Uterus (tissue), 4 donors: ENCODE results near the gene SORCS3. TPM values are rescaled to one million over a fixed set of nuclear protein-coding genes. Genes with fewer than 3 reads are reported as not detected.

Source experiments
- DNase-seq, 2 donors: peaks; one replicate each; pipeline ENCODE4 v3.0.0-alpha.2; 2019 to 2020
- H3K27ac ChIP-seq, 2 donors: fragments of 200-600 bp; sonication (generic); 1 replicate in 1 of 2; 2 replicates in 1 of 2; pipeline ENCODE4 v1.5.1; 2016 to 2018
- H3K27me3 ChIP-seq, 2 donors: fragments of 200-600 bp; sonication (generic); one replicate each; pipeline ENCODE4 v1.5.1; 2018 to 2019; ENCODE audit warnings: control low read depth in 1 of 2
- H3K36me3 ChIP-seq, 2 donors: fragments of 200-600 bp; sonication (generic); one replicate each; pipeline ENCODE4 v1.5.1; 2019; ENCODE audit warnings: control low read depth in 1 of 2
- H3K4me1 ChIP-seq, 2 donors: fragments of 200-600 bp; sonication (generic); one replicate each; pipeline ENCODE4 v1.5.1; 2018 to 2019; ENCODE audit warnings: control low read depth in 1 of 2
- H3K4me3 ChIP-seq, 2 donors: fragments of 200-600 bp; sonication (generic); 1 replicate in 1 of 2; 2 replicates in 1 of 2; pipeline ENCODE4 v1.5.1; 2018 to 2019; ENCODE audit warnings: mild to moderate bottlenecking in 1 of 2
- H3K9me3 ChIP-seq, 2 donors: fragments of 200-600 bp; sonication (generic); one replicate each; pipeline ENCODE4 v1.5.1; 2019; ENCODE audit warnings: control low read depth in 1 of 2
- POLR2A ChIP-seq, 2 donors: fragments of 450-650 bp; IDR thresholded peaks; one replicate each; pipeline ENCODE4 v1.6.1; 2016; ENCODE audit warnings: antibody characterized with exemption in 2 of 2, mild to moderate bottlenecking in 1 of 2, moderate library complexity in 1 of 2
- intact Hi-C: fragments of 100-400 bp; cut with DNase I; formaldehyde crosslinking; loops from one replicate; pipeline ENCODE4 v1.15.1; 2023; ENCODE audit warnings: low total_unique reads
- total RNA-seq, 4 donors: library from RNA; depleted of rRNA in 3 of 4; stranded (reverse); fragments of >200 nt in 3 of 4; gene quantifications; one replicate each; pipeline versions ENCODE4 v1.1.0 to v1.2.4, GENCODE V29; 2014 to 2023
- TF ChIP-seq, protein P1 (sequence below), 4 experiments: fragments of 200-600 bp in 2 of 4; fragments of 450-650 bp in 2 of 4; sonication (generic) in 2 of 4; IDR thresholded peaks; one replicate each; pipeline ENCODE4 v1.5.1; 2016 to 2019; ENCODE audit warnings: antibody characterized with exemption in 4 of 4, mild to moderate bottlenecking in 2 of 4, moderate library complexity in 1 of 4
- donor health status: DM: yes; HTN: yes; CAD: no.

The SORCS3 gene
- total RNA-seq, 4 donors from 2014 or later: 0.77 to 2.4 TPM; not detected in 2

DNA sequence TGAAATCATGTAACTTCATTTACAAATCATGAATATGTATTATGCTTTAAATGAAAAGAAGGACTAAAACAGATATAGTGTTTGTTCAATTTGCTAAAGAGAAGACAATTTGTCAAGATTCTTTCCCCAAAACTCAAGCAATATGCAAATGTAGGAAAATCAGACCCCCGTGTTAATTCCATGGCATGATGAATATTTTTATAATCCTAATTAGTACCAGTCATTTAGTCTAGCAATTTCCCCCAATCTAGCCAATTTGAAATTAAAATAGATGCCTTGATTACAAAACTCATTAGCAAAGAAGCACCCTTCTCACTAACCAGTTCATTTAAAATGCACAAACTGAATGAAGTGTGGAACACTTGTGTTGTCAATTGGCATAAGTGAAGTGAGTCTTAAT is 347.6 kb downstream of the SORCS3 start:
- DNase-seq: no peak
- no peaks in the 10 kb centered on the region for H3K4me1 ChIP-seq
- no peaks in the 10 kb centered on the region for H3K36me3 ChIP-seq
- TF ChIP-seq POLR2A (IDR thresholded peaks at IDR 0.05): no peak
- TF ChIP-seq, protein P1, sequence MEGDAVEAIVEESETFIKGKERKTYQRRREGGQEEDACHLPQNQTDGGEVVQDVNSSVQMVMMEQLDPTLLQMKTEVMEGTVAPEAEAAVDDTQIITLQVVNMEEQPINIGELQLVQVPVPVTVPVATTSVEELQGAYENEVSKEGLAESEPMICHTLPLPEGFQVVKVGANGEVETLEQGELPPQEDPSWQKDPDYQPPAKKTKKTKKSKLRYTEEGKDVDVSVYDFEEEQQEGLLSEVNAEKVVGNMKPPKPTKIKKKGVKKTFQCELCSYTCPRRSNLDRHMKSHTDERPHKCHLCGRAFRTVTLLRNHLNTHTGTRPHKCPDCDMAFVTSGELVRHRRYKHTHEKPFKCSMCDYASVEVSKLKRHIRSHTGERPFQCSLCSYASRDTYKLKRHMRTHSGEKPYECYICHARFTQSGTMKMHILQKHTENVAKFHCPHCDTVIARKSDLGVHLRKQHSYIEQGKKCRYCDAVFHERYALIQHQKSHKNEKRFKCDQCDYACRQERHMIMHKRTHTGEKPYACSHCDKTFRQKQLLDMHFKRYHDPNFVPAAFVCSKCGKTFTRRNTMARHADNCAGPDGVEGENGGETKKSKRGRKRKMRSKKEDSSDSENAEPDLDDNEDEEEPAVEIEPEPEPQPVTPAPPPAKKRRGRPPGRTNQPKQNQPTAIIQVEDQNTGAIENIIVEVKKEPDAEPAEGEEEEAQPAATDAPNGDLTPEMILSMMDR (IDR thresholded peaks at IDR 0.05): no peak
- H3K9me3 ChIP-seq: no peaks in the 10 kb centered on the region
- H3K27ac ChIP-seq: no peak overlapping the region
- H3K27me3 ChIP-seq: no peaks in the 10 kb centered on the region
- intact Hi-C loops: no loop called here
- H3K4me3 ChIP-seq: no peak overlapping the region

DNA sequence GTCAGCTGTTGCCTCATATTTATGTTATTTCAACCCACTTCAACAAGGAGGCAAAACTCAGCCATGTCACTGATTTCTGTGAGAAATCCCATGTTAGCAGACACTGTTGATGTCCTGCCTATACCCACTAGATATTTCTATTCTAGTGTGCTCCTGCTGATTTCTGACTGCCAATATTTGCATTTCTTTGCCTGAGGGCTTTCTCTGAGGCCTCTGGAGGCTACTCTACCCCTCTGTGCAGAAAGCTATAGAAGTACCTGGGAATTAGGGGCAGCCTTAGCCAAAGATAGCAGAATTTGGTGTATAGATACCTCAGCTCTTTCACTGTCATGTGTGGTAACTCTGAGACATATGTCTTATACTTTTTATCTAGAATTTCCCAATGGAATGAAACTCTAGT is 348.8 kb downstream of the SORCS3 start:
- H3K27ac ChIP-seq: no peak overlapping the region
- no peaks in the 10 kb centered on the region for H3K36me3 ChIP-seq
- intact Hi-C loops: no loop called here
- no peaks in the 10 kb centered on the region for H3K4me1 ChIP-seq
- H3K27me3 ChIP-seq: no peaks in the 10 kb centered on the region
- no peaks in the 10 kb centered on the region for H3K9me3 ChIP-seq
- TF ChIP-seq, protein P1 (IDR thresholded peaks at IDR 0.05): no peak
- TF ChIP-seq POLR2A (IDR thresholded peaks at IDR 0.05): no peak
- no peak for DNase-seq
- no peak overlapping the region for H3K4me3 ChIP-seq

DNA sequence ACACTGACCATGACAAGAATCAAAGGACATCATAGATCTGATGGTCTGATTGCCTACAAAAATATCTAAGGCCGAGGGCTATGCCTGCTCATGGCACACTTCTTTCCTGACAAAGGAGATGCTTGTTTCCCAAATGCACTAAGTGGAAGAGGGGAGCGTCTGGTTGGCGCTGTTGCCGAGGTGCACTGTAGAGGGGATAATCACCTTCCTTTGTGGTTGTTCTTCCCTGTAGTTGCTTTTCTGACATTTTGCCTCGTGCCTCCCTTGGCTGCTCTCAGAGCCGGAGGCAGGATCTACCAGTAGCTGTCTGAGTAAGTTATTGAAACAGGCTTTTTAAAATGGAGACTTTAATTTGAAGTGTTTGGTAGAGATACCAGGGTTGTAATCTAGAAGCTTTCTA is 352.0 kb downstream of the SORCS3 start:
- Histone ChIP-seq H3K36me3 (no peaks in the 10 kb centered on the region), H3K4me1 (no peaks in the 10 kb centered on the region), H3K27ac (no peak overlapping the region), H3K9me3 (no peaks in the 10 kb centered on the region), H3K27me3 (no peaks in the 10 kb centered on the region), H3K4me3 (no peak overlapping the region)
- TF ChIP-seq POLR2A (IDR thresholded peaks at IDR 0.05): no peak
- TF ChIP-seq, protein P1 (IDR thresholded peaks at IDR 0.05): no peak
- intact Hi-C loops: no loop called here
- no peak for DNase-seq

DNA sequence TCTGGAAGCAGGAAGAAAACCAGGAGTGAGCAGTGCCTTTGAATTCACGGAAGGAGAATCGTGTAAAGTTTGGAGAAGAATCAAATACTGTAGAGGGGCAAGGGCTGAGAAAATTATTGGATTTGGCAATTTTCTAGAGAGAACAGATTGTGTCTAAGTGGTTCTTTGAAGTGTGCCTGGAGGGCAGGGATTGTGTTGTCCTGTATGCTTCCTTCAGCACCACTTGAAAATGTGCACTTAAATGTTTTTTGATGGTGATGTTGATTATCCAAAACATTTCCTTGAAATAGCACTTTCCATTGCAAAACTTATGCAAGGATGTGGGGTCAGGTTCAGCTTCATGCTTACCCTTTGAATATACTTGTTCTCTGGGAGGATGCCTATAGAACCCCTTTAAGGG is 360.2 kb downstream of the SORCS3 start:
- intact Hi-C loops: no loop called here
- Histone ChIP-seq H3K36me3 (no peaks in the 10 kb centered on the region), H3K27me3 (no peaks in the 10 kb centered on the region), H3K9me3 (no peaks in the 10 kb centered on the region), H3K4me3 (no peak overlapping the region), H3K27ac (no peak overlapping the region), H3K4me1 (no peaks in the 10 kb centered on the region)
- DNase-seq: no peak
- TF ChIP-seq, protein P1 (IDR thresholded peaks at IDR 0.05): no peak
- TF ChIP-seq POLR2A (IDR thresholded peaks at IDR 0.05): no peak

DNA sequence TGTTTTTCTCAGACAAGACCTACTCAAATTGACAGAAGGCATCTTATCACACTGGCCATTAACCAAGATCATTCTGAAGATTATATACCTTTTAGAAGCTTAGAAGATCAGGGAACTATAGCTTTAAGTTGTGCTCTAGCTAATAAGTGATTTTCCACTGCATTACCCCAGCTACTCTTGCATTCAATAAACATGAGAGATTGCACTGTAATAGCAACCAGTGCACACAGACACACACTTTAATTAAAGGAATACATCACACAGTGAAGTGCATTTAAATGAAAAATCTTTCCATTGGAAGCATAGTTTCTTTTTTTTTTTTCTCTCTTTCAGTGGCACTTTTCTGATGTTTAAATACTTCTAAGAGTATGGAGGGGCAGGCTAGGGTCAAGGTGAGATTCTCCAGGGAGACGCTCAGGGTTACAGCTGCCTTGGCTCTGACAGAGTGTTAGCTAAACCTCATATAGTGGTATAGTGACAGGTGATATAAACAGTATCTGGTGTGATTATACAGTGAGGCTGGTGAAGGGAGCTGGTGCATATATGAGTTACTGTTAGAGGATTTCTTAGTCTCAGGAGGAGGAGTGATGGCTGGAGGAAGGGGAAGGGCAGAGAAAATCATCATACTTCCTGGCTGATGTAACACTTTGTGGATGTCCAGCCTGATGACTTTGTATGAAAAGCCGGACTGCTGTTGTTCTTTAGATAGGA is 369.5 kb downstream of the SORCS3 start:
- no peaks in the 10 kb centered on the region for H3K4me1 ChIP-seq
- DNase-seq: no peak
- H3K27ac ChIP-seq: no peak overlapping the region
- no peaks in the 10 kb centered on the region for H3K36me3 ChIP-seq
- intact Hi-C loops: no loop called here
- TF ChIP-seq POLR2A (IDR thresholded peaks at IDR 0.05): no peak
- TF ChIP-seq, protein P1 (IDR thresholded peaks at IDR 0.05): no peak
- H3K9me3 ChIP-seq: no peaks in the 10 kb centered on the region
- H3K27me3 ChIP-seq: no peaks in the 10 kb centered on the region
- H3K4me3 ChIP-seq: no peak overlapping the region
